Activated CD8-positive, alpha-beta T cell treated with anti-CD3 and anti-CD28 coated beads, Interleukin-2, amount 10 ng/mL, durations not matched to agents 7 days and 5 days (primary cell): ENCODE measurements around the gene SIGLEC9. TPM values are rescaled to one million over a fixed set of nuclear protein-coding genes. Genes with fewer than 3 reads are reported as not detected.

ENCODE experiments used
- ATAC-seq: fragments of 150-1000 bp; cut with Tn5 transposase; one replicate; pipeline ENCODE4 v1.10.0; 2021; ENCODE audit warnings: moderate library complexity
- CTCF ChIA-PET: fragments of 350-600 bp; sonication (Branson Sonifier 250); formaldehyde crosslinking; loops from one replicate; lab custom pipeline; 2021; ENCODE audit warnings: antibody characterized with exemption; lab: Charles Lee
- POLR2A ChIA-PET: fragments of 350-600 bp; sonication (Branson Sonifier 250); formaldehyde crosslinking; loops from one replicate; lab custom pipeline; 2021; ENCODE audit warnings: antibody characterized with exemption; lab: Charles Lee
- DNase-seq: peaks from one replicate; pipeline ENCODE4 v3.0.0-alpha.2; 2020
- H3K27ac Mint-ChIP-seq: one replicate; pipeline ENCODE4 v1.8.0; 2021; ENCODE audit warnings: mild to moderate bottlenecking, mixed read lengths
- H3K27me3 Mint-ChIP-seq: one replicate; pipeline ENCODE4 v1.8.0; 2021; ENCODE audit warnings: low read depth, mixed read lengths
- H3K36me3 Mint-ChIP-seq: one replicate; pipeline ENCODE4 v1.8.0; 2021; ENCODE audit warnings: low read depth, mixed read lengths
- H3K4me1 Mint-ChIP-seq: one replicate; pipeline ENCODE4 v1.8.0; 2021; ENCODE audit warnings: low read depth, mixed read lengths
- H3K4me3 Mint-ChIP-seq: one replicate; pipeline ENCODE4 v1.8.0; 2021; ENCODE audit warnings: mild to moderate bottlenecking, mixed read lengths
- H3K9me3 Mint-ChIP-seq: one replicate; pipeline ENCODE4 v1.8.0; 2022; ENCODE audit warnings: mixed read lengths; ENCODE audit not compliant: insufficient read depth
- total RNA-seq, 2 experiments: library from RNA; stranded (reverse); gene quantifications; one replicate each; pipeline ENCODE4 v1.2.3, GENCODE V29; 2021

Gene SIGLEC9
- total RNA-seq, 2 experiments from 2014 or later, result 0.58 to 0.60 TPM

- Mint-ChIP-seq H3K9me3 (no peaks in the 10 kb centered on the region), H3K4me1 (peaks cover 46% of the 10 kb centered on the region), H3K4me3 (no peak overlapping the region), H3K27ac (peak overlapping the region; percentile 64), H3K36me3 (no peaks in the 10 kb centered on the region), H3K27me3 (peaks cover 2% of the 10 kb centered on the region)
- CTCF ChIA-PET, result interaction anchor here (0.7 to 2.7 kb wide), 7 partner anchors 14 to 45 kb away, joined by 3 to 11 read pairs (median 4); no protein-coding TSS in a partner anchor
- POLR2A ChIA-PET, result no interaction called here
- ATAC-seq (peak; percentile 34), DNase-seq (peak; percentile 51)
Measured at GRCh38 chr19:51114087-51114729, 10.5 kb upstream of the SIGLEC9 start.

- H3K27me3 Mint-ChIP-seq, result no peaks in the 10 kb centered on the region
- peaks cover 57% of the 10 kb centered on the region for H3K4me1 Mint-ChIP-seq
- H3K4me3 Mint-ChIP-seq, result no peak overlapping the region
- no peaks in the 10 kb centered on the region for H3K9me3 Mint-ChIP-seq
- DNase-seq (peak; percentile 51), ATAC-seq (no peak)
- H3K27ac Mint-ChIP-seq, result peak overlapping the region; percentile 63
- ChIA-PET POLR2A (no interaction called here), CTCF (no interaction called here)
- no peaks in the 10 kb centered on the region for H3K36me3 Mint-ChIP-seq
Measured at GRCh38 chr19:51116736-51117286, 7.9 kb upstream of the SIGLEC9 start.

GRCh38 chr19:51119101-51119500 is 5.6 kb upstream of the SIGLEC9 start:
- Mint-ChIP-seq H3K9me3 (no peaks in the 10 kb centered on the region), H3K27me3 (no peaks in the 10 kb centered on the region), H3K27ac (no peak overlapping the region), H3K4me3 (no peak overlapping the region), H3K36me3 (no peaks in the 10 kb centered on the region), H3K4me1 (peaks cover 76% of the 10 kb centered on the region)
- POLR2A ChIA-PET, result no interaction called here
- DNase-seq, result no peak
- CTCF ChIA-PET, result no interaction called here
- no peak for ATAC-seq

GRCh38 chr19:51119611-51120010 is 5.1 kb upstream of the SIGLEC9 start:
- DNase-seq, result no peak
- Mint-ChIP-seq H3K4me1 (peaks cover 76% of the 10 kb centered on the region), H3K27me3 (no peaks in the 10 kb centered on the region), H3K36me3 (no peaks in the 10 kb centered on the region), H3K27ac (peak overlapping the region; percentile 60), H3K4me3 (no peak overlapping the region), H3K9me3 (no peaks in the 10 kb centered on the region)
- ChIA-PET POLR2A (no interaction called here), CTCF (no interaction called here)
- no peak for ATAC-seq

GRCh38 chr19:51120160-51120559 is 4.5 kb upstream of the SIGLEC9 start:
- H3K9me3 Mint-ChIP-seq, result no peaks in the 10 kb centered on the region
- H3K27me3 Mint-ChIP-seq, result no peaks in the 10 kb centered on the region
- H3K4me1 Mint-ChIP-seq, result peaks cover 76% of the 10 kb centered on the region
- H3K4me3 Mint-ChIP-seq, result no peak overlapping the region
- ATAC-seq (no peak), DNase-seq (no peak)
- POLR2A ChIA-PET, result no interaction called here
- peak overlapping the region; percentile 60 for H3K27ac Mint-ChIP-seq
- no peaks in the 10 kb centered on the region for H3K36me3 Mint-ChIP-seq
- CTCF ChIA-PET, result no interaction called here

- CTCF ChIA-PET, result interaction anchor here (1.2 to 1.4 kb wide), 2 partner anchors 11 kb away, joined by 4 read pairs; no protein-coding TSS in a partner anchor
- ATAC-seq (no peak), DNase-seq (no peak)
- POLR2A ChIA-PET, result no interaction called here
- Mint-ChIP-seq H3K9me3 (no peaks in the 10 kb centered on the region), H3K4me1 (peaks cover 72% of the 10 kb centered on the region), H3K27me3 (no peaks in the 10 kb centered on the region), H3K36me3 (no peaks in the 10 kb centered on the region), H3K4me3 (no peak overlapping the region), H3K27ac (peak overlapping the region; percentile 96)
Measured at GRCh38 chr19:51121257-51121656, 3.4 kb upstream of the SIGLEC9 start.

- Mint-ChIP-seq H3K27me3 (no peaks in the 10 kb centered on the region), H3K27ac (peak overlapping the region; percentile 96), H3K4me1 (peaks cover 72% of the 10 kb centered on the region), H3K9me3 (no peaks in the 10 kb centered on the region), H3K4me3 (peak overlapping the region; percentile 55), H3K36me3 (no peaks in the 10 kb centered on the region)
- CTCF ChIA-PET, result interaction anchor here (1.2 to 1.4 kb wide), 2 partner anchors 10 to 12 kb away, joined by 4 read pairs; no protein-coding TSS in a partner anchor
- POLR2A ChIA-PET, result no interaction called here
- DNase-seq, result no peak
- ATAC-seq, result no peak
Measured at GRCh38 chr19:51122112-51122981, 2.4 kb upstream of the SIGLEC9 start.

GRCh38 chr19:51123381-51123800 is 1.3 kb upstream of the SIGLEC9 start:
- peak; percentile 81 for DNase-seq
- Mint-ChIP-seq H3K4me3 (peak overlapping the region; percentile 55), H3K9me3 (no peaks in the 10 kb centered on the region), H3K36me3 (no peaks in the 10 kb centered on the region), H3K27ac (peak overlapping the region; percentile 96), H3K4me1 (peaks cover 80% of the 10 kb centered on the region), H3K27me3 (no peaks in the 10 kb centered on the region)
- POLR2A ChIA-PET, result no interaction called here
- CTCF ChIA-PET, result no interaction called here
- peak; percentile 80 for ATAC-seq

GRCh38 chr19:51123802-51124201 is 904 bp upstream of the SIGLEC9 start:
- ChIA-PET CTCF (no interaction called here), POLR2A (no interaction called here)
- Mint-ChIP-seq H3K9me3 (no peaks in the 10 kb centered on the region), H3K4me3 (peak overlapping the region; percentile 55), H3K36me3 (no peaks in the 10 kb centered on the region), H3K27me3 (no peaks in the 10 kb centered on the region), H3K4me1 (peaks cover 84% of the 10 kb centered on the region), H3K27ac (peak overlapping the region; percentile 96)
- DNase-seq (no peak), ATAC-seq (no peak)

GRCh38 chr19:51124216-51124615 is 490 bp upstream of the SIGLEC9 start:
- Mint-ChIP-seq H3K36me3 (no peaks in the 10 kb centered on the region), H3K9me3 (no peaks in the 10 kb centered on the region), H3K4me1 (peaks cover 84% of the 10 kb centered on the region), H3K27me3 (no peaks in the 10 kb centered on the region), H3K27ac (peak overlapping the region; percentile 96), H3K4me3 (peak overlapping the region; percentile 55)
- ATAC-seq (no peak), DNase-seq (no peak)
- ChIA-PET POLR2A (no interaction called here), CTCF (no interaction called here)

- ChIA-PET POLR2A (no interaction called here), CTCF (no interaction called here)
- no peak overlapping the region for H3K4me3 Mint-ChIP-seq
- no peak for DNase-seq
- no peaks in the 10 kb centered on the region for H3K36me3 Mint-ChIP-seq
- ATAC-seq, result no peak
- no peak overlapping the region for H3K27ac Mint-ChIP-seq
- peaks cover 85% of the 10 kb centered on the region for H3K4me1 Mint-ChIP-seq
- no peaks in the 10 kb centered on the region for H3K9me3 Mint-ChIP-seq
- H3K27me3 Mint-ChIP-seq, result peaks cover 1% of the 10 kb centered on the region
Measured at GRCh38 chr19:51125421-51126075, 842 bp downstream of the SIGLEC9 start.
